ENCODE data around the gene HOXC9. TPM values are rescaled to one million over a fixed set of nuclear protein-coding genes. Genes with fewer than 3 reads are reported as not detected.

HOXC9 gene
- total RNA-seq, 1 experiment from 2014 or later, result not detected

DNA sequence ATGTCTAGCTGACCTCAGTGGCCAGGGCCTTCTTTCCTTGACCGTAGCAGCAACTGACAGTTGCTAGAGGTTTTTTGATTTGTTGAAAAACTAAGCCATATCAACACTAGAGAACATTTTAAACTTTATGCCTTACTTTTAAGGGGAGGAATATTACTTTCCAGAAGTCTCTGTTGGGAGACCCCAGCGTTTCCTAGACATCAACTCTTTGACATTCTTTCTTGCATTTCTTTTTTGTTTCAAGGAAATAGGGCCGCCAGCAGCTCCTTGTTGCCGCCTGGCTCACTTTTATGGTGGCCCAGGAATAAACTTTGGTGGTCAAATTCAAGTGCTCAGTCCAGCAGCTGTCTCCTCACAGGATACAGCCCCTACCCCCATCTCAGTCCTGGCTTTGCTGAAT, 29.5 kb upstream of the HOXC9 start:
- no peaks in the 10 kb centered on the region for H3K36me3 Mint-ChIP-seq
- H3K4me1 Mint-ChIP-seq, result peaks cover 21% of the 10 kb centered on the region
- ATAC-seq (no peak), DNase-seq (ENCODE audit: low spot score) (no peak)
- peaks cover 100% of the 10 kb centered on the region for H3K27me3 Mint-ChIP-seq (ENCODE audit: low read depth)
- TF ChIP-seq ZNF416 (CRISPR knock-in tag; IDR thresholded peaks at IDR 0.05) (no peak), HMGA2 (CRISPR knock-in tag; IDR thresholded peaks at IDR 0.05) (no peak), RELA (CRISPR knock-in tag; IDR thresholded peaks at IDR 0.05; ENCODE audit: borderline replicate concordance) (no peak), EMX1 (CRISPR knock-in tag; IDR thresholded peaks at IDR 0.05) (no peak), ZNF263 (CRISPR knock-in tag; IDR thresholded peaks at IDR 0.05; ENCODE audit: low read depth) (no peak), CREM (CRISPR knock-in tag; IDR thresholded peaks at IDR 0.05) (no peak), GABPB1 (CRISPR knock-in tag; IDR thresholded peaks at IDR 0.05) (no peak)
- TF ChIP-seq, protein P1, sequence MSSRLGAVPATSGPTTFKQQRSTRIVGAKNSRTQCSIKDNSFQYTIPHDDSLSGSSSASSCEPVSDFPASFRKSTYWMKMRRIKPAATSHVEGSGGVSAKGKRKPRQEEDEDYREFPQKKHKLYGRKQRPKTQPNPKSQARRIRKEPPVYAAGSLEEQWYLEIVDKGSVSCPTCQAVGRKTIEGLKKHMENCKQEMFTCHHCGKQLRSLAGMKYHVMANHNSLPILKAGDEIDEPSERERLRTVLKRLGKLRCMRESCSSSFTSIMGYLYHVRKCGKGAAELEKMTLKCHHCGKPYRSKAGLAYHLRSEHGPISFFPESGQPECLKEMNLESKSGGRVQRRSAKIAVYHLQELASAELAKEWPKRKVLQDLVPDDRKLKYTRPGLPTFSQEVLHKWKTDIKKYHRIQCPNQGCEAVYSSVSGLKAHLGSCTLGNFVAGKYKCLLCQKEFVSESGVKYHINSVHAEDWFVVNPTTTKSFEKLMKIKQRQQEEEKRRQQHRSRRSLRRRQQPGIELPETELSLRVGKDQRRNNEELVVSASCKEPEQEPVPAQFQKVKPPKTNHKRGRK (CRISPR knock-in tag; IDR thresholded peaks at IDR 0.05; ENCODE audit: borderline replicate concordance), result no peak
- TF ChIP-seq, protein P2, sequence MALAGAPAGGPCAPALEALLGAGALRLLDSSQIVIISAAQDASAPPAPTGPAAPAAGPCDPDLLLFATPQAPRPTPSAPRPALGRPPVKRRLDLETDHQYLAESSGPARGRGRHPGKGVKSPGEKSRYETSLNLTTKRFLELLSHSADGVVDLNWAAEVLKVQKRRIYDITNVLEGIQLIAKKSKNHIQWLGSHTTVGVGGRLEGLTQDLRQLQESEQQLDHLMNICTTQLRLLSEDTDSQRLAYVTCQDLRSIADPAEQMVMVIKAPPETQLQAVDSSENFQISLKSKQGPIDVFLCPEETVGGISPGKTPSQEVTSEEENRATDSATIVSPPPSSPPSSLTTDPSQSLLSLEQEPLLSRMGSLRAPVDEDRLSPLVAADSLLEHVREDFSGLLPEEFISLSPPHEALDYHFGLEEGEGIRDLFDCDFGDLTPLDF (CRISPR knock-in tag; IDR thresholded peaks at IDR 0.05), result no peak
- no peaks in the 10 kb centered on the region for H3K9me3 Mint-ChIP-seq
- no peak overlapping the region for H3K4me3 Mint-ChIP-seq
- no peak overlapping the region for H3K27ac Mint-ChIP-seq
- POLR2A ChIA-PET, result no interaction called here
- CTCF ChIA-PET, result interaction anchor here (1.1 to 2.3 kb wide), 3 partner anchors 47 to 155 kb away, joined by 4 to 5 read pairs (median 4); partner anchors contain the start of gene HOXC5

DNA sequence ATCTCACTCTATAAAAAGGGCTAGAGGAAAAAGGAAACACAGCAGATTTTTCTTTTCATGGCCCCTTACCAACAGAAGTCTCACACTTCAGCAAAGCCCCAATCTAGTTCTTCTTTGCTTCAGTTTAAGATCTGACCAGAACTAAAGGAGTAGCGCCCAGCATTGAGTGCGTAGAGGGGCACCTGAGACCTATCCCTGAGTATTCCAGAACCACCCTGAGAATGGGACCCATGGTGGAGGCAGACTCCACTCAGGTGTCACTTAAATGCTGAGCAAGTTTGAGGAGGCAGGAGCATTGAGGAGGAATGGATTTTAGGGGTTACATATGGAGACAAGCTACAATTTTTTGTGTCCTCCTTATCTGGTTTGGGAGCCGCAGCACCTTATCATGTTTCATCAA, 28.8 kb upstream of the HOXC9 start:
- no peak overlapping the region for H3K27ac Mint-ChIP-seq
- H3K36me3 Mint-ChIP-seq, result no peaks in the 10 kb centered on the region
- no peak for ATAC-seq
- no peaks in the 10 kb centered on the region for H3K9me3 Mint-ChIP-seq
- H3K4me1 Mint-ChIP-seq, result peaks cover 23% of the 10 kb centered on the region
- ChIA-PET CTCF (no interaction called here), POLR2A (no interaction called here)
- no peak for DNase-seq (ENCODE audit: low spot score)
- H3K4me3 Mint-ChIP-seq, result no peak overlapping the region
- H3K27me3 Mint-ChIP-seq (ENCODE audit: low read depth), result peaks cover 100% of the 10 kb centered on the region
- TF ChIP-seq FOXJ3 (CRISPR knock-in tag; IDR thresholded peaks at IDR 0.05; ENCODE audit: borderline replicate concordance) (no peak), TEAD4 (CRISPR knock-in tag; IDR thresholded peaks at IDR 0.05) (no peak), FOXK1 (CRISPR knock-in tag; IDR thresholded peaks at IDR 0.05) (no peak), GTF2I (CRISPR knock-in tag; conservative IDR thresholded peaks at IDR 0.05) (no peak), RORB (CRISPR knock-in tag; IDR thresholded peaks at IDR 0.05) (no peak), RELA (CRISPR knock-in tag; IDR thresholded peaks at IDR 0.05; ENCODE audit: borderline replicate concordance) (no peak), JAZF1 (CRISPR knock-in tag; IDR thresholded peaks at IDR 0.05) (no peak), MXD4 (CRISPR knock-in tag; IDR thresholded peaks at IDR 0.05; ENCODE audit: borderline replicate concordance) (no peak), ZNF232 (CRISPR knock-in tag; IDR thresholded peaks at IDR 0.05) (no peak), GABPB1 (CRISPR knock-in tag; IDR thresholded peaks at IDR 0.05) (no peak), FOXP1 (CRISPR knock-in tag; IDR thresholded peaks at IDR 0.05; ENCODE audit: borderline replicate concordance) (no peak), ZNF416 (CRISPR knock-in tag; IDR thresholded peaks at IDR 0.05) (no peak), PRRX2 (CRISPR knock-in tag; IDR thresholded peaks at IDR 0.05) (no peak), OVOL2 (CRISPR knock-in tag; IDR thresholded peaks at IDR 0.05; ENCODE audit: borderline replicate concordance) (no peak)
- TF ChIP-seq, protein P3, sequence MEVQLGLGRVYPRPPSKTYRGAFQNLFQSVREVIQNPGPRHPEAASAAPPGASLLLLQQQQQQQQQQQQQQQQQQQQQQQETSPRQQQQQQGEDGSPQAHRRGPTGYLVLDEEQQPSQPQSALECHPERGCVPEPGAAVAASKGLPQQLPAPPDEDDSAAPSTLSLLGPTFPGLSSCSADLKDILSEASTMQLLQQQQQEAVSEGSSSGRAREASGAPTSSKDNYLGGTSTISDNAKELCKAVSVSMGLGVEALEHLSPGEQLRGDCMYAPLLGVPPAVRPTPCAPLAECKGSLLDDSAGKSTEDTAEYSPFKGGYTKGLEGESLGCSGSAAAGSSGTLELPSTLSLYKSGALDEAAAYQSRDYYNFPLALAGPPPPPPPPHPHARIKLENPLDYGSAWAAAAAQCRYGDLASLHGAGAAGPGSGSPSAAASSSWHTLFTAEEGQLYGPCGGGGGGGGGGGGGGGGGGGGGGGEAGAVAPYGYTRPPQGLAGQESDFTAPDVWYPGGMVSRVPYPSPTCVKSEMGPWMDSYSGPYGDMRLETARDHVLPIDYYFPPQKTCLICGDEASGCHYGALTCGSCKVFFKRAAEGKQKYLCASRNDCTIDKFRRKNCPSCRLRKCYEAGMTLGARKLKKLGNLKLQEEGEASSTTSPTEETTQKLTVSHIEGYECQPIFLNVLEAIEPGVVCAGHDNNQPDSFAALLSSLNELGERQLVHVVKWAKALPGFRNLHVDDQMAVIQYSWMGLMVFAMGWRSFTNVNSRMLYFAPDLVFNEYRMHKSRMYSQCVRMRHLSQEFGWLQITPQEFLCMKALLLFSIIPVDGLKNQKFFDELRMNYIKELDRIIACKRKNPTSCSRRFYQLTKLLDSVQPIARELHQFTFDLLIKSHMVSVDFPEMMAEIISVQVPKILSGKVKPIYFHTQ (CRISPR knock-in tag; IDR thresholded peaks at IDR 0.05), result no peak
- TF ChIP-seq, protein P4, sequence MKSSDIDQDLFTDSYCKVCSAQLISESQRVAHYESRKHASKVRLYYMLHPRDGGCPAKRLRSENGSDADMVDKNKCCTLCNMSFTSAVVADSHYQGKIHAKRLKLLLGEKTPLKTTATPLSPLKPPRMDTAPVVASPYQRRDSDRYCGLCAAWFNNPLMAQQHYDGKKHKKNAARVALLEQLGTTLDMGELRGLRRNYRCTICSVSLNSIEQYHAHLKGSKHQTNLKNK (CRISPR knock-in tag; IDR thresholded peaks at IDR 0.05), result no peak
- TF ChIP-seq, protein P5, sequence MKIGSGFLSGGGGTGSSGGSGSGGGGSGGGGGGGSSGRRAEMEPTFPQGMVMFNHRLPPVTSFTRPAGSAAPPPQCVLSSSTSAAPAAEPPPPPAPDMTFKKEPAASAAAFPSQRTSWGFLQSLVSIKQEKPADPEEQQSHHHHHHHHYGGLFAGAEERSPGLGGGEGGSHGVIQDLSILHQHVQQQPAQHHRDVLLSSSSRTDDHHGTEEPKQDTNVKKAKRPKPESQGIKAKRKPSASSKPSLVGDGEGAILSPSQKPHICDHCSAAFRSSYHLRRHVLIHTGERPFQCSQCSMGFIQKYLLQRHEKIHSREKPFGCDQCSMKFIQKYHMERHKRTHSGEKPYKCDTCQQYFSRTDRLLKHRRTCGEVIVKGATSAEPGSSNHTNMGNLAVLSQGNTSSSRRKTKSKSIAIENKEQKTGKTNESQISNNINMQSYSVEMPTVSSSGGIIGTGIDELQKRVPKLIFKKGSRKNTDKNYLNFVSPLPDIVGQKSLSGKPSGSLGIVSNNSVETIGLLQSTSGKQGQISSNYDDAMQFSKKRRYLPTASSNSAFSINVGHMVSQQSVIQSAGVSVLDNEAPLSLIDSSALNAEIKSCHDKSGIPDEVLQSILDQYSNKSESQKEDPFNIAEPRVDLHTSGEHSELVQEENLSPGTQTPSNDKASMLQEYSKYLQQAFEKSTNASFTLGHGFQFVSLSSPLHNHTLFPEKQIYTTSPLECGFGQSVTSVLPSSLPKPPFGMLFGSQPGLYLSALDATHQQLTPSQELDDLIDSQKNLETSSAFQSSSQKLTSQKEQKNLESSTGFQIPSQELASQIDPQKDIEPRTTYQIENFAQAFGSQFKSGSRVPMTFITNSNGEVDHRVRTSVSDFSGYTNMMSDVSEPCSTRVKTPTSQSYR (CRISPR knock-in tag; IDR thresholded peaks at IDR 0.05), result no peak
- TF ChIP-seq, protein P6, sequence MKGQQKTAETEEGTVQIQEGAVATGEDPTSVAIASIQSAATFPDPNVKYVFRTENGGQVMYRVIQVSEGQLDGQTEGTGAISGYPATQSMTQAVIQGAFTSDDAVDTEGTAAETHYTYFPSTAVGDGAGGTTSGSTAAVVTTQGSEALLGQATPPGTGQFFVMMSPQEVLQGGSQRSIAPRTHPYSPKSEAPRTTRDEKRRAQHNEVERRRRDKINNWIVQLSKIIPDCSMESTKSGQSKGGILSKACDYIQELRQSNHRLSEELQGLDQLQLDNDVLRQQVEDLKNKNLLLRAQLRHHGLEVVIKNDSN (CRISPR knock-in tag; IDR thresholded peaks at IDR 0.05), result no peak
- TF ChIP-seq, protein P7, sequence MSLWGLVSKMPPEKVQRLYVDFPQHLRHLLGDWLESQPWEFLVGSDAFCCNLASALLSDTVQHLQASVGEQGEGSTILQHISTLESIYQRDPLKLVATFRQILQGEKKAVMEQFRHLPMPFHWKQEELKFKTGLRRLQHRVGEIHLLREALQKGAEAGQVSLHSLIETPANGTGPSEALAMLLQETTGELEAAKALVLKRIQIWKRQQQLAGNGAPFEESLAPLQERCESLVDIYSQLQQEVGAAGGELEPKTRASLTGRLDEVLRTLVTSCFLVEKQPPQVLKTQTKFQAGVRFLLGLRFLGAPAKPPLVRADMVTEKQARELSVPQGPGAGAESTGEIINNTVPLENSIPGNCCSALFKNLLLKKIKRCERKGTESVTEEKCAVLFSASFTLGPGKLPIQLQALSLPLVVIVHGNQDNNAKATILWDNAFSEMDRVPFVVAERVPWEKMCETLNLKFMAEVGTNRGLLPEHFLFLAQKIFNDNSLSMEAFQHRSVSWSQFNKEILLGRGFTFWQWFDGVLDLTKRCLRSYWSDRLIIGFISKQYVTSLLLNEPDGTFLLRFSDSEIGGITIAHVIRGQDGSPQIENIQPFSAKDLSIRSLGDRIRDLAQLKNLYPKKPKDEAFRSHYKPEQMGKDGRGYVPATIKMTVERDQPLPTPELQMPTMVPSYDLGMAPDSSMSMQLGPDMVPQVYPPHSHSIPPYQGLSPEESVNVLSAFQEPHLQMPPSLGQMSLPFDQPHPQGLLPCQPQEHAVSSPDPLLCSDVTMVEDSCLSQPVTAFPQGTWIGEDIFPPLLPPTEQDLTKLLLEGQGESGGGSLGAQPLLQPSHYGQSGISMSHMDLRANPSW (CRISPR knock-in tag; conservative IDR thresholded peaks at IDR 0.05; ENCODE audit: low read depth), result no peak

Data from WTC11 (cell line).